KMS-11 (cell line): ENCODE results near the gene SLC6A9.

Source experiments
- H2AFZ ChIP-seq: fragments of 200-600 bp; sonication (generic); 2 replicates; pipeline ENCODE4 v1.6.1; 2016; ENCODE audit warnings: antibody characterized with exemption, mixed run types, low read depth
- H3K27ac ChIP-seq: fragments of 200-600 bp; sonication (generic); 2 replicates; pipeline ENCODE4 v1.6.1; 2016; ENCODE audit warnings: mild to moderate bottlenecking, mixed run types
- H3K27me3 ChIP-seq: fragments of 200-600 bp; sonication (generic); 2 replicates; pipeline ENCODE4 v1.6.1; 2017; ENCODE audit warnings: mild to moderate bottlenecking, low read depth, mixed run types, moderate library complexity; ENCODE audit not compliant: insufficient read depth
- H3K36me3 ChIP-seq: fragments of 200-600 bp; sonication (generic); 2 replicates; pipeline ENCODE4 v1.6.1; 2017; ENCODE audit warnings: mild to moderate bottlenecking, mixed run types; ENCODE audit not compliant: insufficient read depth
- H3K4me1 ChIP-seq: fragments of 200-600 bp; sonication (generic); 2 replicates; pipeline ENCODE4 v1.6.1; 2016; ENCODE audit warnings: mild to moderate bottlenecking, low read depth, mixed run types; ENCODE audit not compliant: poor library complexity, severe bottlenecking
- H3K4me2 ChIP-seq: fragments of 200-600 bp; sonication (generic); 2 replicates; pipeline ENCODE4 v1.7.0; 2016; ENCODE audit warnings: mild to moderate bottlenecking, mixed run types
- H3K4me3 ChIP-seq: fragments of 200-600 bp; sonication (generic); IDR thresholded peaks from 2 replicates; pipeline ENCODE4 v1.6.1; 2017; ENCODE audit warnings: low read depth, low read length, mixed read lengths; ENCODE audit not compliant: insufficient read depth
- H3K79me2 ChIP-seq: fragments of 200-600 bp; sonication (generic); 2 replicates; pipeline ENCODE4 v1.6.1; 2016; ENCODE audit warnings: low read depth, mixed run types; ENCODE audit not compliant: insufficient read depth
- H3K9ac ChIP-seq: fragments of 200-600 bp; sonication (generic); 2 replicates; pipeline ENCODE4 v1.6.1; 2016; ENCODE audit warnings: mild to moderate bottlenecking, mixed run types
- H4K20me1 ChIP-seq: fragments of 200-600 bp; sonication (generic); 2 replicates; pipeline ENCODE4 v1.6.1; 2016; ENCODE audit warnings: mild to moderate bottlenecking, mixed run types; ENCODE audit not compliant: insufficient read depth
- TF ChIP-seq, protein P1 (sequence below): fragments of 200-600 bp; sonication (generic); conservative IDR thresholded peaks from 2 replicates; pipeline ENCODE4 v1.6.1; 2017; ENCODE audit warnings: low read depth, mild to moderate bottlenecking, antibody characterized with exemption, low read length, moderate library complexity, mixed read lengths

The SLC6A9 gene

DNA sequence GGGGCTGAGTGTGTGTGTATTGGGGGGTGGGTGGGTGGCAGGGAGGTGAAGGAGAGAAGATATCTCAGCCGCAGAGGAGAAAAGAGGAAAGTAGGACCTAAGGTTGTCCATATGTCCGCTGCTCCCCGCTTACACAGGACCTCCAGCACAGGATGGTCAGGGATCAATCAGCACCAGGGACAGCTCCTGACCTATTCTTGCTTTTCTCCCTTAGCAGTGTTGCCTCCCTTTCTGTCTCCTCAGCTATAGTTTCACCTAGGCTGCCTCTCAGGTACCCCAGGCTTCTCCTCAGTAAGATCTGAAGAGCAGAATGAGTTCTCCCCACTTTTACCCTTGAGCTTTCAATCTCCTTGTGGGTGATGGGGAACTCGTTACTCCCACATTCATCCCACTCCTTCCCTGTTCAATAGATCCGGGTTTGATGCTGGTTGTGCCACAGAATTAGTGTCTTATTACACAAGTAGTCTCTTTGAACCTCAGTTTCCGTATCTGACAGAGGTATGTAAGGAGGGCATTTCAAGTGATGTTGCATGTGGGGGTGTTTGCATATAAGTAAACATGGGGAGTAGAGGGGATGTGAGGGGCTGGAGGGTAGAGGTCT lies 62.8 kb downstream of the SLC6A9 start:
- no peak overlapping the region for H3K27ac ChIP-seq
- H3K4me1 ChIP-seq: peaks cover 10% of the 10 kb centered on the region
- TF ChIP-seq, protein P1, sequence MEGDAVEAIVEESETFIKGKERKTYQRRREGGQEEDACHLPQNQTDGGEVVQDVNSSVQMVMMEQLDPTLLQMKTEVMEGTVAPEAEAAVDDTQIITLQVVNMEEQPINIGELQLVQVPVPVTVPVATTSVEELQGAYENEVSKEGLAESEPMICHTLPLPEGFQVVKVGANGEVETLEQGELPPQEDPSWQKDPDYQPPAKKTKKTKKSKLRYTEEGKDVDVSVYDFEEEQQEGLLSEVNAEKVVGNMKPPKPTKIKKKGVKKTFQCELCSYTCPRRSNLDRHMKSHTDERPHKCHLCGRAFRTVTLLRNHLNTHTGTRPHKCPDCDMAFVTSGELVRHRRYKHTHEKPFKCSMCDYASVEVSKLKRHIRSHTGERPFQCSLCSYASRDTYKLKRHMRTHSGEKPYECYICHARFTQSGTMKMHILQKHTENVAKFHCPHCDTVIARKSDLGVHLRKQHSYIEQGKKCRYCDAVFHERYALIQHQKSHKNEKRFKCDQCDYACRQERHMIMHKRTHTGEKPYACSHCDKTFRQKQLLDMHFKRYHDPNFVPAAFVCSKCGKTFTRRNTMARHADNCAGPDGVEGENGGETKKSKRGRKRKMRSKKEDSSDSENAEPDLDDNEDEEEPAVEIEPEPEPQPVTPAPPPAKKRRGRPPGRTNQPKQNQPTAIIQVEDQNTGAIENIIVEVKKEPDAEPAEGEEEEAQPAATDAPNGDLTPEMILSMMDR: no peak
- H3K4me3 ChIP-seq: no peak overlapping the region
- H3K4me2 ChIP-seq: no peak overlapping the region
- no peaks in the 10 kb centered on the region for H3K27me3 ChIP-seq
- no peaks in the 10 kb centered on the region for H4K20me1 ChIP-seq
- no peak overlapping the region for H2AFZ ChIP-seq
- peaks cover 15% of the 10 kb centered on the region for H3K79me2 ChIP-seq
- H3K36me3 ChIP-seq: no peaks in the 10 kb centered on the region
- H3K9ac ChIP-seq: no peak overlapping the region

DNA sequence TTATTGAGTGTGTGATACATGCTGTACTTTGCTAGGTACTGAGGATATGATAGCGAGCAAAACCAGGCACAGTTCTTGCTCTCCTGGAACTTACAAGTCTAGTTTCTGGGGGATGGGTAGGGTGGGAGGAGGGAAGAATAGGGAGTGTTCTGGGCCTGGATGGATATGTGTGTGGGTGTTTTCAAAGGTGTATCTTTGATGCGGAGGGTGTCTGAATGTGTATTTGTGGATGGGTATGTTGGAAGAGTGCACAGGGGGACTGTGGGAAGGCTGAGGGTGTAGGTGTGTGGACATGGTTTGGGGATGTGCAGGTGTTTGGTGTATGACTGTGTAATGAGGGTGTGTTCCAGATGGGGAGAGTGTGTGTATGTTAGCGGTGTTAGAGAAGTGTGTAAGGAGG lies 65.9 kb downstream of the SLC6A9 start:
- Histone ChIP-seq H3K4me3 (no peak overlapping the region), H3K27me3 (no peaks in the 10 kb centered on the region), H3K9ac (no peak overlapping the region), H3K27ac (no peak overlapping the region), H3K4me1 (peaks cover 7% of the 10 kb centered on the region), H4K20me1 (no peaks in the 10 kb centered on the region), H3K79me2 (peaks cover 2% of the 10 kb centered on the region; the same call in 1 of the 2 replicates), H3K36me3 (no peaks in the 10 kb centered on the region), H3K4me2 (no peak overlapping the region), H2AFZ (no peak overlapping the region)
- TF ChIP-seq, protein P1: no peak

DNA sequence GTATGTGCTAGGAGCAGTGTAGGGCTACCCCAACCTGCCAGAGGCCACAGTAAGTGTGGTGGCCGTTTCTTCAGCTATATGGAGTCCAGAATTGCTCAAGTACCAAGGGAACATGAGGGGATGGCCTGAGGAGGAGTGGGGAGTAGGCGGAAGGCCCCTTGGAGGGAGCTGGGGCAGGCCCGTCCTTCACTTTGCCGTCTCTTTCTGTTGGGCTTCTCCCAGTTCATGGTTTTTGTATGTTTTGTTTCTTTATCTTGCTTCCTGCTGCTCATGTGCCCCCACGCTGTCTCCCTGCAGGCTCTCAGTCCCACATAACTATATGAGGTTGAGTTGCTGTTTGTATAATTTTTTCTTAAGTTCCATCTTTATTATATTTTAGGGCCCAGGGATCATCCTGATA lies 67.4 kb downstream of the SLC6A9 start:
- Histone ChIP-seq H2AFZ (no peak overlapping the region), H3K36me3 (no peaks in the 10 kb centered on the region), H3K4me3 (no peak overlapping the region), H3K79me2 (no peaks in the 10 kb centered on the region), H4K20me1 (no peaks in the 10 kb centered on the region), H3K27ac (no peak overlapping the region), H3K4me2 (no peak overlapping the region), H3K9ac (no peak overlapping the region), H3K4me1 (peaks cover 7% of the 10 kb centered on the region), H3K27me3 (no peaks in the 10 kb centered on the region)
- TF ChIP-seq, protein P1: no peak

DNA sequence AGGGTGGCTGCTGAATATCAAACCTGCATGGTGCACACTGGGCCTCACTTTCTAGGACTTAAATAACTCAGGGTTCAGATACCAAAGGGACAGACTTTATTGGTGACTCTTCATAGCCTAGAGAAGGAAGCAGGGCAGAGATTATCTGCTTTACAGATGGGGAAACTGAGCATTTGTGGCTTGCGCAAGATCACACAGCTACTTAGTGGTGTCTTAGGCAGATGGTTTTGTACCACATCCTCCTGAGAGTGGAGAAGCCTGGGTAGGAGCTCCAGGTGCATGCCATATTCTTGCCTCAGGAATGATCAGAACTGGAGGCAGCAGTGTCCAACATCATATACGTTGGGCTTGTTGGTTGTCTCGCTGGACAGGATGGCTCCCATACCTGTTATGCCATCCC lies 68.3 kb downstream of the SLC6A9 start:
- no peaks in the 10 kb centered on the region for H3K79me2 ChIP-seq
- H3K9ac ChIP-seq: no peak overlapping the region
- no peaks in the 10 kb centered on the region for H3K36me3 ChIP-seq
- no peak overlapping the region for H2AFZ ChIP-seq
- peaks cover 7% of the 10 kb centered on the region for H3K4me1 ChIP-seq
- H3K4me2 ChIP-seq: no peak overlapping the region
- no peaks in the 10 kb centered on the region for H3K27me3 ChIP-seq
- H4K20me1 ChIP-seq: no peaks in the 10 kb centered on the region
- H3K4me3 ChIP-seq: no peak overlapping the region
- H3K27ac ChIP-seq: no peak overlapping the region
- TF ChIP-seq, protein P1: no peak
